ENCODE data around the gene KCNE2. TPM values are rescaled to one million over a fixed set of nuclear protein-coding genes. Genes with fewer than 3 reads are reported as not detected.

KCNE2 gene
- total and polyA plus RNA-seq, 2 experiments from 2014 or later = 1.7 to 2.7 TPM

DNA sequence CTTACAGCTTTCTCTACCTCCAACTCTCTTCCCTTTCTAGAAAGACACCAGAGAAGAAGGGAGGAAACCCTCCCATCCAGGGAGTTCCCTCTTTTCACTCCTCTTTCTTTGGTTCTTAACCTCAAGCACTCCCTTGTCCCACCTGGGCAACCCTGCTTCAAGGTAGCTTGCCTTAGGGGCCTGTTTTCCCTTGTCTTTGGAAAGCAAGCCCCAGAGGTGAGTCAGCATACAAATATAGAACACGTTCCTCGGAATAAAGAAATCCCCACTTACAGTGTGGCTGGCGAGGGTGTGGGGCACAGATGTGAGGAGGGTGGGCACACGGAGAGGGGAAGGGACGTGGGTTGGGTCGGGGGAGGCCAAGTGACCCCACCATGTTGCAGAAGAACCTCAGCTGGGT is 26.1 kb upstream of the KCNE2 start:
- Histone ChIP-seq H3K4me3 (no peak overlapping the region), H3K27me3 (no peaks in the 10 kb centered on the region), H3K27ac (no peak overlapping the region), H3K9me3 (ENCODE audit: low read depth) (no peaks in the 10 kb centered on the region), H3K36me3 (no peaks in the 10 kb centered on the region), H3K4me1 (ENCODE audit: low read depth) (peaks cover 4% of the 10 kb centered on the region)
- TF ChIP-seq, protein P1, sequence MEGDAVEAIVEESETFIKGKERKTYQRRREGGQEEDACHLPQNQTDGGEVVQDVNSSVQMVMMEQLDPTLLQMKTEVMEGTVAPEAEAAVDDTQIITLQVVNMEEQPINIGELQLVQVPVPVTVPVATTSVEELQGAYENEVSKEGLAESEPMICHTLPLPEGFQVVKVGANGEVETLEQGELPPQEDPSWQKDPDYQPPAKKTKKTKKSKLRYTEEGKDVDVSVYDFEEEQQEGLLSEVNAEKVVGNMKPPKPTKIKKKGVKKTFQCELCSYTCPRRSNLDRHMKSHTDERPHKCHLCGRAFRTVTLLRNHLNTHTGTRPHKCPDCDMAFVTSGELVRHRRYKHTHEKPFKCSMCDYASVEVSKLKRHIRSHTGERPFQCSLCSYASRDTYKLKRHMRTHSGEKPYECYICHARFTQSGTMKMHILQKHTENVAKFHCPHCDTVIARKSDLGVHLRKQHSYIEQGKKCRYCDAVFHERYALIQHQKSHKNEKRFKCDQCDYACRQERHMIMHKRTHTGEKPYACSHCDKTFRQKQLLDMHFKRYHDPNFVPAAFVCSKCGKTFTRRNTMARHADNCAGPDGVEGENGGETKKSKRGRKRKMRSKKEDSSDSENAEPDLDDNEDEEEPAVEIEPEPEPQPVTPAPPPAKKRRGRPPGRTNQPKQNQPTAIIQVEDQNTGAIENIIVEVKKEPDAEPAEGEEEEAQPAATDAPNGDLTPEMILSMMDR (IDR thresholded peaks at IDR 0.05; ENCODE audit: low read depth, low read length) = no peak
- no peak for DNase-seq (ENCODE audit: low read depth in 1 of 2, low spot score in 1 of 2)

DNA sequence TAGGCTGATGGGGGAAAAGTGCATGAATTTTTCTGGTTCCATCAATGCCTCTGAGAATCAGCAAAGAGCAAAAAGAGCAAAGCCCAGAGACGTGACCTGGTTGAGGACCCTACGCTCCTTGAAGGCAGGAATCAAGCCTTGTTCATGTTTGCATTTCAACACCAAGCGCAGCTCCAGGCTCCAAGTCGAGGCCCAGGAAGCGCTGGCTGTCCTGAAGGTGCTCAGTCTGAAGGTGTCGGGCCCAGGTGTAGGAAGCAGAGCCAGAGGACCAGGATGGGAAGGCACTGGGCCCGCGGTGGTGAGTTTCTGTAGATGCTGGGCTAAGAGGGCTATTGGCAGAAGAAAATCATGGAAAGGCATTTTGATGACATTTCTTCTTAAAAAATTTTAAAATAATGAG is 25.6 kb upstream of the KCNE2 start:
- H3K36me3 ChIP-seq = no peaks in the 10 kb centered on the region
- TF ChIP-seq, protein P1 (IDR thresholded peaks at IDR 0.05; ENCODE audit: low read depth, low read length) = no peak
- no peak overlapping the region for H3K27ac ChIP-seq
- no peaks in the 10 kb centered on the region for H3K27me3 ChIP-seq
- peaks cover 4% of the 10 kb centered on the region for H3K4me1 ChIP-seq (ENCODE audit: low read depth)
- no peaks in the 10 kb centered on the region for H3K9me3 ChIP-seq (ENCODE audit: low read depth)
- no peak overlapping the region for H3K4me3 ChIP-seq
- no peak for DNase-seq (ENCODE audit: low read depth in 1 of 2, low spot score in 1 of 2)

DNA sequence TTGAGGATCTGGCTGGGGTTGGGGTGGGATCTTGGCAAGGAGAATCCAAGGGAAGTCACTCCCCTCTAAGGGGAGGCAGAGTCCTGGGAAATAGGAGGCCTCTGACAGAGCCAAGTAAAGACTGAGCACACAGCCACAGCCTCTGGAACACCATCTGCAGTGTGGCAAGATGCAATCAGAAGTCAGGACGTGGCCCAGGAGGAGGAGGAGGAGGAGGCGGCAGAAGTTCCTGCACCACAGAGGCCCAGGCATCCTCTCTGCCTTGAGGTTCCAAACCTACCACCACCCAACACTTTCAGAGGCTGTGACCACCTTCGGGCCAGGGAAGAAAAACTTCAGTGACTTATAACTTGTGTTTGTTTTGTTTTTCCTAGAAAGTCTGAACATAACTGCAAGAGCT is 23.7 kb upstream of the KCNE2 start:
- no peak overlapping the region for H3K4me3 ChIP-seq
- no peaks in the 10 kb centered on the region for H3K27me3 ChIP-seq
- DNase-seq (ENCODE audit: low read depth in 1 of 2, low spot score in 1 of 2) = no peak
- H3K4me1 ChIP-seq (ENCODE audit: low read depth) = peaks cover 4% of the 10 kb centered on the region
- no peak overlapping the region for H3K27ac ChIP-seq
- H3K36me3 ChIP-seq = no peaks in the 10 kb centered on the region
- TF ChIP-seq, protein P1 (IDR thresholded peaks at IDR 0.05; ENCODE audit: low read depth, low read length) = no peak
- H3K9me3 ChIP-seq (ENCODE audit: low read depth) = no peaks in the 10 kb centered on the region

DNA sequence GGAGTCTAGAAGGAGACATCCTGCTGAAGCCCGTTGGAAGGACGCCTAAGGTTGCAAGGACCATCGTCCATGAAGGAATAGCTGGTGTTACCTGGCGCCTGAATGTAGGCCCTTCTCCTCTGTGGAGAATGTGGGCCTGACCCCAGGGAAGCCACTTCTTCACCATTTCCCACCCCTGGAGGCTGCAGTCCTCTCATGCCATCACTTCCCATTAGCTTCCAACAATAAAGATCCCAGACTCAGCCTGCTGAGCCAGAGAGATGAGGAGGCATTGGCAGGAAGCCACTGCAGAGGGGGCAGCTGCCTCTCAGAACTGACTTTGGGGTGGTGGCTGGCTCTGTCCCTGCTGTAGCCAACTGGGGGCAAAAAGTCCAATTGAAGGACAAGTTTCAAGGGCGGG is 21.3 kb upstream of the KCNE2 start:
- TF ChIP-seq, protein P1 (IDR thresholded peaks at IDR 0.05; ENCODE audit: low read depth, low read length) = no peak
- DNase-seq (ENCODE audit: low read depth in 1 of 2, low spot score in 1 of 2) = no peak
- H3K36me3 ChIP-seq = no peaks in the 10 kb centered on the region

DNA sequence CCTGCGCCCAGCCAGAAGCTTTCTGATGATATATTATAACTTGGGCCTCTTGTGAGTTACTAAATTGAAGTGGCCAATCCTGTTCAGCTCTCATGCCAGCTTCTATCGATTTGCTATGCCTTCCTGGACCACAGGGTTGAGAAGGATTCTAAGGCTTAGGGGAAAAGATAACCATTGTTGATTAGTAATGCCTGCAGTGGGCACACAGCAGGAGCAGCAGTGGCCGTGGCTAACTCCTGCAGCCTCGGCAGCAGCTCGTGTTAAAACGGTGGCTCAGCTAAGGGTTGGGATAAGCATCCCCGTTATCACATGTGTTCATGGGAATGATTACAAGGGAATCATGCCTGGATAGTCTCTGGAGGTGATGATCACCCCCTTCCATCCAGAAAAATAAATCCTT is 20.5 kb upstream of the KCNE2 start:
- no peak for DNase-seq (ENCODE audit: low read depth in 1 of 2, low spot score in 1 of 2)
- H3K27ac ChIP-seq = no peak overlapping the region

More for the DNA sequence above, 21.3 kb upstream of the KCNE2 start:
- Histone ChIP-seq H3K27me3 (no peaks in the 10 kb centered on the region), H3K27ac (no peak overlapping the region), H3K9me3 (ENCODE audit: low read depth) (no peaks in the 10 kb centered on the region), H3K4me3 (no peak overlapping the region), H3K4me1 (ENCODE audit: low read depth) (no peaks in the 10 kb centered on the region)

More for the DNA sequence above, 20.5 kb upstream of the KCNE2 start:
- Histone ChIP-seq H3K9me3 (ENCODE audit: low read depth) (no peaks in the 10 kb centered on the region), H3K36me3 (no peaks in the 10 kb centered on the region), H3K4me3 (no peak overlapping the region), H3K27me3 (no peaks in the 10 kb centered on the region), H3K4me1 (ENCODE audit: low read depth) (no peaks in the 10 kb centered on the region)
- TF ChIP-seq, protein P1 (IDR thresholded peaks at IDR 0.05; ENCODE audit: low read depth, low read length) = no peak

Data from cardiac muscle cell (in vitro differentiated cells and primary cell).